Pancreas (tissue), 10 donors: Measurements from ENCODE around the gene EHF. TPM values are rescaled to one million over a fixed set of nuclear protein-coding genes. Genes with fewer than 3 reads are reported as not detected.
A peak's percentile ranks its signal among the peaks of the same experiment; 100 is the strongest.

Experiments used
- ATAC-seq, 4 donors: fragments of 200-7000 bp; cut with Tn5 transposase; one replicate each; pipeline versions ENCODE4 v1.8.0 to v1.9.1; 2020; ENCODE audit warnings: mild to moderate bottlenecking in 4 of 4, moderate library complexity in 4 of 4
- DNase-seq, 6 donors: peaks; one replicate each; pipeline ENCODE4 v3.0.0-alpha.2; 2020
- FAIRE-seq: peaks from 2 replicates; lab custom pipeline; 2012; peaks lifted over from hg19 to GRCh38; lab: Jason Lieb, UNC
- H3K27ac ChIP-seq, 4 donors: fragments of 200-600 bp; sonication (generic); 1 replicate in 3 of 4; 2 replicates in 1 of 4; pipeline versions ENCODE4 v1.5.0 to v1.8.0; 2020
- H3K27me3 ChIP-seq, 4 donors: fragments of 200-600 bp; one replicate each; pipeline ENCODE4 v1.8.0; 2021
- H3K36me3 ChIP-seq, 3 donors: fragments of 200-600 bp; sonication (generic) in 1 of 3; one replicate each; pipeline versions ENCODE4 v1.5.0 to v1.8.0; 2020 to 2021
- H3K4me1 ChIP-seq, 3 donors: fragments of 200-600 bp; one replicate each; pipeline ENCODE4 v1.8.0; 2021
- H3K4me3 ChIP-seq, 4 donors: fragments of 200-600 bp; sonication (generic) in 2 of 4; one replicate each; pipeline versions ENCODE4 v1.5.0 to v1.8.0; 2020 to 2021
- H3K9me3 ChIP-seq, 4 donors: fragments of 200-600 bp; one replicate each; pipeline ENCODE4 v1.8.0; 2021
- CTCF ChIP-seq, 4 donors: fragments of 200-600 bp; sonication (generic) in 3 of 4; IDR thresholded peaks; one replicate each; pipeline versions ENCODE4 v1.5.0 to v1.8.0; 2021; ENCODE audit warnings: antibody characterized with exemption in 4 of 4
- WGBS, 2 donors: extraction: QIAGEN DNeasy Blood & Tissue Kit; methylation state at CpG; one replicate each; pipeline ENCODE4 v1.1.7; 2013; 5-methylcytosine and 5-hydroxymethylcytosine counted together
- intact Hi-C, 3 donors: fragments of 100-400 bp; cut with DNase I; formaldehyde crosslinking; loops; one replicate each; pipeline versions ENCODE4 v1.11.1 to v1.14.2; 2022
- polyA plus RNA-seq, 2 donors: library from polyadenylated mRNA; stranded (reverse); fragments of 200-250 nt; gene quantifications; one replicate each; pipeline ENCODE4 v1.2.3, GENCODE V29; 2013
- total RNA-seq, 6 donors: library from RNA; stranded (reverse); fragmentation: NEBNext Ultra II Directional in 4 of 6; extraction: Animal tissue kit (Norgen Biotek cat#: 25700) in 4 of 6; gene quantifications; one replicate each; pipeline versions ENCODE4 v1.2.1 to v1.2.4, GENCODE V29; 2021 to 2023
- donor health status: healthy with polysubstance abuse.
- donor health status: DM: no; HTN: no; CAD: no; lungs with moderate emphysema.
- donor health status: DM: no; HTN: no; CAD: no.
- donor health status: control.
- donor health status: control.
- donor health status: Bipolar disorder and iron deficiency.
- donor health status: DM: yes; HTN: yes; CAD: no.
- donor health status: DM: no; HTN: no; CAD: no.
- donor health status: DM: no; HTN: no; CAD: no.
- donor health status: DM: yes; HTN: yes; CAD: no.

EHF gene
- total and polyA plus RNA-seq, 8 donors: 7.7 to 58.2 (median 32.4) TPM

- no peak for ATAC-seq
- H3K27me3 ChIP-seq: no peaks in the 10 kb centered on the region
- DNase-seq: no peak
- H3K36me3 ChIP-seq: no peaks in the 10 kb centered on the region
- no peak for FAIRE-seq
- intact Hi-C loops: no loop called here
- WGBS, 2 donors: 21 to 48% methylated on average over 1 of the region's 1 CpG
- H3K4me1 ChIP-seq: peaks cover 5 to 11% (median 6%) of the 10 kb centered on the region in 3 donors
- no peak for TF ChIP-seq CTCF (IDR thresholded peaks at IDR 0.05)
- no peak overlapping the region for H3K27ac ChIP-seq
- no peaks in the 10 kb centered on the region for H3K9me3 ChIP-seq
- no peak overlapping the region for H3K4me3 ChIP-seq
Measured at GRCh38 chr11:34593085-34593484, 27.8 kb upstream of the EHF start.

GRCh38 chr11:34594603-34595002 lies 26.3 kb upstream of the EHF start:
- no peaks in the 10 kb centered on the region for H3K9me3 ChIP-seq
- DNase-seq (no peak), ATAC-seq (peak in 1 of 4 donors; percentile 43), FAIRE-seq (no peak)
- 41 to 46% methylated on average over 3 of the region's 3 CpGs for WGBS, 2 donors
- no peaks in the 10 kb centered on the region for H3K27me3 ChIP-seq
- intact Hi-C loops: no loop called here
- H3K27ac ChIP-seq: no peak overlapping the region
- no peaks in the 10 kb centered on the region for H3K36me3 ChIP-seq
- H3K4me3 ChIP-seq: no peak overlapping the region
- H3K4me1 ChIP-seq: peaks cover 11 to 16% (median 12%) of the 10 kb centered on the region in 3 donors
- no peak for TF ChIP-seq CTCF (IDR thresholded peaks at IDR 0.05)

DNA sequence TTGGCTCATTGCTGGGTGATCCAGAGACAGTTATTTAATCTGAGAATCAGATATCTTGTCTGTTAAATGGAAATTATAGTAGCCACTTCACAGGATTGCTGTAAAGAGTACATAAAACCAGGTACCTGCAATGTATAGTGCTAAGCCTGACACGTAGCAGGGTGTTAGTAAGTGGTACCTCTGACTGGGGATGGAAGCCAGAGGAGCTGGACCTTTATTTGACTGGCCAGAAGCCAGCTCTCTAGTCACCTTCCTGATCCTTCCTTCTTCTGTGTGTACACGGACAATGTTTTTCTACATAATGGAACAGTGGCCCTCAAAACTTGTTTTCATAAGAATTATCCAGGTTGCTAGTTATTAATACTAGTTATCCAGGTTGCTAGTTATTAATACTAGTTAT lies 25.5 kb upstream of the EHF start:
- Histone ChIP-seq H3K36me3 (no peaks in the 10 kb centered on the region), H3K27ac (no peak overlapping the region), H3K4me1 (peaks cover 18 to 22% (median 20%) of the 10 kb centered on the region in 3 donors), H3K4me3 (no peak overlapping the region), H3K27me3 (no peaks in the 10 kb centered on the region), H3K9me3 (no peaks in the 10 kb centered on the region)
- WGBS, 2 donors: 48 to 65% methylated on average over 2 of the region's 2 CpGs
- TF ChIP-seq CTCF (IDR thresholded peaks at IDR 0.05): no peak
- FAIRE-seq: no peak
- intact Hi-C loops: no loop called here
- ATAC-seq: peak in 2 of 4 donors; percentile 9 to 36
- DNase-seq: no peak

GRCh38 chr11:34595960-34596644 lies 24.8 kb upstream of the EHF start:
- intact Hi-C loops: no loop called here
- Histone ChIP-seq H3K4me3 (no peak overlapping the region), H3K4me1 (peaks cover 22 to 24% (median 23%) of the 10 kb centered on the region in 3 donors), H3K9me3 (no peaks in the 10 kb centered on the region), H3K27ac (no peak overlapping the region), H3K27me3 (no peaks in the 10 kb centered on the region), H3K36me3 (no peaks in the 10 kb centered on the region)
- DNase-seq: no peak
- no peak for ATAC-seq
- WGBS, 2 donors: 96 to 97% methylated on average over 11 of the region's 11 CpGs
- TF ChIP-seq CTCF (IDR thresholded peaks at IDR 0.05): no peak
- no peak for FAIRE-seq

DNA sequence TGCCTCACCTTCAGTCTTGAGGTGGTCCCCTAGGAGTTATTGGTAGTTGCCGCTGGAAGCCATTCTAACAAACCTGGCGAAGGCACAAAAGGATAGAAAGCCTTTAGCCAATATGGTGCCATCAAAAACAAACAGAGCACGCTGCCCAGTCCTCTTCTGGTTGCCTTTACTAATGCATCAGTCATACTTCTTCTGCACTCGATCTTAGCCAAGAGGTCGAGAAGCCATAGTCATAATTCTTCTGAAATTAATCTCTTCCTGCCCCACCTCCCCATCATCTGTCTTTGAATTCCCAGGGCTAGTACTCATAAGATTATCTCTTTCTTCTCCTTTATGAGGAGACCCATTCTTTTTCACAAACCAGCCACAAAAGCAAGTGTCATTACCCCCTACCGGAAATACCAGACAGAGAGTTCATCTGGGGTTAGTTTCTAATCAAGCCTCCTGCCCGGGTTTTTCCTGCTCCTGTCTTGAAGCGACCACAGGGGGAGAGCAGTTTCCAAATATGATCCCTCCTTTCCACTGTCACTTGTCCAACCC lies 21.4 kb upstream of the EHF start:
- Histone ChIP-seq H3K9me3 (no peaks in the 10 kb centered on the region), H3K27me3 (no peaks in the 10 kb centered on the region), H3K4me3 (no peak overlapping the region), H3K4me1 (peaks cover 42 to 51% (median 48%) of the 10 kb centered on the region in 3 donors), H3K36me3 (no peaks in the 10 kb centered on the region), H3K27ac (peak overlapping the region; percentile 56 to 93 (median 80))
- TF ChIP-seq CTCF (IDR thresholded peaks at IDR 0.05): no peak
- FAIRE-seq (no peak), DNase-seq (no peak), ATAC-seq (no peak)
- 30 to 31% methylated on average over 8 of the region's 8 CpGs for WGBS, 2 donors
- intact Hi-C loops: no loop called here
